HEK293 (cell line): ENCODE data around the gene FDX2.

Experiments
- YY1 ChIP-seq: fragments of 450-650 bp; formaldehyde crosslinking; IDR thresholded peaks from 2 replicates; pipeline ENCODE4 v1.5.1; 2018; ENCODE audit warnings: missing biosample characterization, missing genetic modification characterization
- TF ChIP-seq, protein P1 (sequence below): fragments of 450-650 bp; formaldehyde crosslinking; IDR thresholded peaks from 2 replicates; pipeline ENCODE4 v1.5.1; 2016; ENCODE audit warnings: missing biosample characterization, missing genetic modification characterization

- TF ChIP-seq, protein P1, sequence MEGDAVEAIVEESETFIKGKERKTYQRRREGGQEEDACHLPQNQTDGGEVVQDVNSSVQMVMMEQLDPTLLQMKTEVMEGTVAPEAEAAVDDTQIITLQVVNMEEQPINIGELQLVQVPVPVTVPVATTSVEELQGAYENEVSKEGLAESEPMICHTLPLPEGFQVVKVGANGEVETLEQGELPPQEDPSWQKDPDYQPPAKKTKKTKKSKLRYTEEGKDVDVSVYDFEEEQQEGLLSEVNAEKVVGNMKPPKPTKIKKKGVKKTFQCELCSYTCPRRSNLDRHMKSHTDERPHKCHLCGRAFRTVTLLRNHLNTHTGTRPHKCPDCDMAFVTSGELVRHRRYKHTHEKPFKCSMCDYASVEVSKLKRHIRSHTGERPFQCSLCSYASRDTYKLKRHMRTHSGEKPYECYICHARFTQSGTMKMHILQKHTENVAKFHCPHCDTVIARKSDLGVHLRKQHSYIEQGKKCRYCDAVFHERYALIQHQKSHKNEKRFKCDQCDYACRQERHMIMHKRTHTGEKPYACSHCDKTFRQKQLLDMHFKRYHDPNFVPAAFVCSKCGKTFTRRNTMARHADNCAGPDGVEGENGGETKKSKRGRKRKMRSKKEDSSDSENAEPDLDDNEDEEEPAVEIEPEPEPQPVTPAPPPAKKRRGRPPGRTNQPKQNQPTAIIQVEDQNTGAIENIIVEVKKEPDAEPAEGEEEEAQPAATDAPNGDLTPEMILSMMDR, result no peak
- TF ChIP-seq YY1 (tag by site-specific recombination), result no peak
Observed at GRCh38 chr19:10363789-10364281, 48.0 kb upstream of the FDX2 start.
